Fibroblast of villous mesenchyme (primary cell): ENCODE data around the gene USP33. TPM values are rescaled to one million over a fixed set of nuclear protein-coding genes. Genes with fewer than 3 reads are reported as not detected.
"Not testable (repeated sequence)": the region's sequence is repeated elsewhere in the genome, so short reads cannot be mapped to it uniquely, and the experiment has no call there.

ENCODE experiments used
- DNase-seq: peaks from one replicate; pipeline ENCODE4 v3.0.0-alpha.2; 2010; ENCODE audit warnings: low read depth
- H3K4me3 ChIP-seq: 2 replicates; pipeline ENCODE4 v1.5.1; 2011; ENCODE audit warnings: low read depth, mild to moderate bottlenecking, low read length
- CTCF ChIP-seq: IDR thresholded peaks from 2 replicates; pipeline ENCODE4 v1.5.1; 2012; ENCODE audit warnings: low read depth, mild to moderate bottlenecking, low read length; ENCODE audit not compliant: insufficient read depth
- total RNA-seq: library from RNA; depleted of rRNA; stranded (reverse); fragments of >200 nt; gene quantifications from 2 replicates; pipeline ENCODE4 v1.2.3, GENCODE V29; 2012

Gene USP33
- total RNA-seq, result 79.2 and 120 TPM in 2 replicates

GRCh38 chr1:77759071-77760028 is at the start of gene USP33:
TSS of gene USP33 (minus strand) at chr1:77759852. CDS start at chr1:77741697, 18,155 bp downstream.
- H3K4me3 ChIP-seq, result peak within 1 kb of the TSS; percentile 88
- TF ChIP-seq CTCF, result no peak
- peak; percentile 77 for DNase-seq

- DNase-seq, result no peak
- TF ChIP-seq CTCF, result no peak
- H3K4me3 ChIP-seq, result no peak overlapping the region
Observed at GRCh38 chr1:77803371-77803770, 43.7 kb upstream of the USP33 start.

- no peak overlapping the region for H3K4me3 ChIP-seq
- TF ChIP-seq CTCF, result no peak
- no peak for DNase-seq
Observed at GRCh38 chr1:77802026-77802425, 42.4 kb upstream of the USP33 start.

DNA sequence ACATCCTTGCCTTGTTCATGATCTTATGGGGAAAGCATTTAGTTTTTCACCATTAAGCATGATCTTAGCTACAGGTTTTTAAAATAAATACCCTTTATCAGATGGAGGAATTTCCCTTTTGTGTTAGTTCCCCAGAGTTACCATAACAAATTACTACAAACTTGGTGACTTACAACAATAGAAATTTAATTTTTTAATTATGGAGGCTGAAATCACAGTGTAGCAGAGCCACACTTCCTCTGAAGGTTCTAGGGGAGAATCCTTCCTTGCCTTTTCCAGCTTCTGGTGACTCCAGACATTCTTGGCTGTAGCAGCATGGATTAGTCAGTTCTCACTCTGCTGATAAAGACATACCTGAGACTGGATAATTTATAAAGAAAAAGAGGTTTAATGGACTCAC is 38.3 kb upstream of the USP33 start:
- DNase-seq, result no peak
- H3K4me3 ChIP-seq, result no peak overlapping the region
- TF ChIP-seq CTCF, result no peak

GRCh38 chr1:77796695-77797405 is 37.2 kb upstream of the USP33 start:
- H3K4me3 ChIP-seq, result no peak overlapping the region
- TF ChIP-seq CTCF, result no peak
- no peak for DNase-seq

DNA sequence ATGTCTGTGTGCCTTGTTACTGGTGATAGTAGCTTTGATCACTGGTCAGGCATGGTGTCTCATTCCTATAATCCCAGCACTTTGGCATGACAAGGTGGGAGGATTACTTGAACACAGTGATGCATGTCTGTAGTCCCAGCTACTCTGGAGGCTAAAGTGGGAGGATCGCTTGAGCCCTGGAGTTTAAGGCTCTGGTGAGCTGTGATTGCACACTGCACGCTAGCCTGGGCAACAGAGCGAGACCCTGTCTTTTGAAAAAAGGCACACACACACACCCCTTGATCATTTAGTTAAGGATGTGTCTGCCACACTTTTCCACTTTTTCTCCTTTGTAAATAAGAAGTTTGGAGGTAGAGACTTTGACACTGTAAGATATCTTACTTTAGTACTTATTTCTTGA is 34.9 kb upstream of the USP33 start:
- no peak overlapping the region for H3K4me3 ChIP-seq
- DNase-seq, result no peak
- TF ChIP-seq CTCF, result no peak

DNA sequence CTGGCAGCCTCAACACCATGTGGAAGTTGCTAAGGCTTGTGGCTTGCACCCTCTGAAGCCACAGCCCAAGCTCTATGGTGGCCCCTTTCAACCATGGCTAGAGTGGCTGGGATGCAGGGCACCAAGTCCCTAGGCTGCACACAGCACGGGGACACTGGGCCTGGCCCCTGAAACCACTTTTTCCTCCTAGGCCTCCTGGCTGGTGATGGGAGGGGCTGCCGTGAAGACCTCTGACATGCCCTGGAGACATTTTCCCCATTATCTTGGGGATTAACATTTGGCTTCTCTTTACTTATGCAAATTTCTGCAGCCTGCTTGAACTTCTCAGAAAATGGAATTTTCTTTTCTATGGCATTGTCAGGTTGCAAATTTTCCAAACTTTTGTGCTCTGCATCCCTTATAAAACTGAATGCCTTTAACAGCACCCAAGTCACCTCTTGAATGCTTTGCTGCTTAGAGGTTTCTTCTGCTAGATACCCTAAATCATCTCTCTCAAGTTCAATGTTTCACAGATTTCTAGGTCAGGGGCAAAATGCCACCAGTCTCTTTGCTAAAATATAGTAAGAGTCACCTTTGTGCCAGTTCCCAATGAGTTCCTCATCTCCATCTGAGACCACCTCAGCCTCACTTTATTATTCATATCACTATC is 26.6 kb upstream of the USP33 start:
- H3K4me3 ChIP-seq, DNase-seq: not testable (repeated sequence)
